ENCODE results near the gene CR1. TPM values are rescaled to one million over a fixed set of nuclear protein-coding genes. Genes with fewer than 3 reads are reported as not detected.

Gene CR1
- polyA plus RNA-seq, 3 donors: 11.3 to 30.8 (median 26.5) TPM

GRCh38 chr1:207502726-207503125 is 6.8 kb downstream of the CR1 start:
- H3K36me3 ChIP-seq (replicated peaks in 1 of 2; ENCODE audit: control insufficient read depth in 1 of 2, insufficient read depth in 2 of 2, low read length in 2 of 2): peaks cover 9 to 29% of the 10 kb centered on the region in 2 donors
- no peak overlapping the region for H3K27ac Mint-ChIP-seq
- H2AFZ ChIP-seq (ENCODE audit: insufficient read depth, low read depth, low read length, poor library complexity, severe bottlenecking): no peak overlapping the region
- H4K20me1 ChIP-seq (ENCODE audit: insufficient read depth, low read length): peaks cover 38% of the 10 kb centered on the region
- no peak overlapping the region for H3K4me3 Mint-ChIP-seq
- peaks cover 4% of the 10 kb centered on the region for H3K79me2 ChIP-seq (ENCODE audit: insufficient read depth, low read length)
- H3K27ac ChIP-seq (ENCODE audit: low read depth in 1 of 2, low read length in 2 of 2): no peak overlapping the region
- H3K27me3 ChIP-seq (ENCODE audit: control insufficient read depth in 2 of 2, insufficient read depth in 2 of 2, low read length in 2 of 2): no peaks in the 10 kb centered on the region
- peaks cover 2 to 5% (median 3%) of the 10 kb centered on the region in 3 donors for H3K27me3 Mint-ChIP-seq (ENCODE audit: low read depth in 3 of 3)
- DNase-seq: no peak
- TF ChIP-seq CTCF (IDR thresholded peaks at IDR 0.05): no peak
- H3K9ac ChIP-seq (ENCODE audit: insufficient read depth, low read length, poor library complexity, severe bottlenecking): no peak overlapping the region
- 97% methylated on average over 3 of the region's 7 CpGs for WGBS (ENCODE audit: insufficient coverage)
- no peak overlapping the region for H3K4me3 ChIP-seq (replicated peaks in 1 of 3; ENCODE audit: low read depth in 2 of 3, low read length in 3 of 3)
- intact Hi-C loops (cut with micrococcal nuclease): no loop called here
- peaks cover 12 to 17% of the 10 kb centered on the region in 2 donors for H3K4me1 ChIP-seq (ENCODE audit: control insufficient read depth in 1 of 2, insufficient read depth in 2 of 2, low read length in 2 of 2)
- H3K9me3 Mint-ChIP-seq: no peaks in the 10 kb centered on the region
- no peaks in the 10 kb centered on the region for H3K9me3 ChIP-seq (replicated peaks in 1 of 2; ENCODE audit: control insufficient read depth in 1 of 2, insufficient read depth in 1 of 2, low read length in 2 of 2)
- peaks cover 36 to 38% of the 10 kb centered on the region in 2 donors for H3K36me3 Mint-ChIP-seq
- H3K4me1 Mint-ChIP-seq: peaks cover 17% of the 10 kb centered on the region
- no peak overlapping the region for H3K4me2 ChIP-seq (replicated peaks; ENCODE audit: extremely low read depth, low read length, poor library complexity, severe bottlenecking)

DNA sequence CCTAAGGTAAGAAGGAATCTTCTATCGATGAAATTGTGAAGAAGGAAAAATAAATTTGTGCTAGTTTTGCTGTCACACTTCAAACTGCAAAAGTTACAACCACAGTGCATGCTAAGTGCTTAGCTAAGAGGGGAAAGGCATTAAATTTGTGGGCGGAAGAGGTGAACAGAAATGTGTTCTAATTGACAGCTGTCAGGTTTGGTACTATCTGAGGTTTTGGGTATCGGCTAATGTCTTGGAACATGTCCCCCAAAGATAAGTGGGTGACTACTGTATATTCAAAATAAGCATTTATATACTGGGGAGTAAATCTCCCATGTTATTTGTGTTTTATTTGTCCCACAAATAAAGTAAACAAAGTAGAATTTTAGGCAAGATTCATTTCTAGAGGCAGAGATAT is 8.0 kb downstream of the CR1 start:
- peaks cover 4 to 6% of the 10 kb centered on the region in 2 donors for H3K4me1 ChIP-seq (ENCODE audit: control insufficient read depth in 1 of 2, insufficient read depth in 2 of 2, low read length in 2 of 2)
- WGBS (ENCODE audit: insufficient coverage): no CpG with 5 or more reads among the region's 3 CpGs
- no peak overlapping the region for H3K4me3 Mint-ChIP-seq
- no peak overlapping the region for H3K4me3 ChIP-seq (replicated peaks in 1 of 3; ENCODE audit: low read depth in 2 of 3, low read length in 3 of 3)
- peaks cover 2 to 5% (median 3%) of the 10 kb centered on the region in 3 donors for H3K27me3 Mint-ChIP-seq (ENCODE audit: low read depth in 3 of 3)
- H2AFZ ChIP-seq (ENCODE audit: insufficient read depth, low read depth, low read length, poor library complexity, severe bottlenecking): no peak overlapping the region
- no peaks in the 10 kb centered on the region for H3K79me2 ChIP-seq (ENCODE audit: insufficient read depth, low read length)
- no peak overlapping the region for H3K4me2 ChIP-seq (replicated peaks; ENCODE audit: extremely low read depth, low read length, poor library complexity, severe bottlenecking)
- no peaks in the 10 kb centered on the region for H3K9me3 ChIP-seq (replicated peaks in 1 of 2; ENCODE audit: control insufficient read depth in 1 of 2, insufficient read depth in 1 of 2, low read length in 2 of 2)
- H3K4me1 Mint-ChIP-seq: peaks cover 10% of the 10 kb centered on the region
- H3K27ac ChIP-seq (ENCODE audit: low read depth in 1 of 2, low read length in 2 of 2): no peak overlapping the region
- TF ChIP-seq CTCF (IDR thresholded peaks at IDR 0.05): no peak
- DNase-seq: no peak
- H3K9me3 Mint-ChIP-seq: no peaks in the 10 kb centered on the region
- H3K36me3 ChIP-seq (replicated peaks in 1 of 2; ENCODE audit: control insufficient read depth in 1 of 2, insufficient read depth in 2 of 2, low read length in 2 of 2): peaks cover 10 to 41% of the 10 kb centered on the region in 2 donors
- peaks cover 38% of the 10 kb centered on the region for H4K20me1 ChIP-seq (ENCODE audit: insufficient read depth, low read length)
- H3K9ac ChIP-seq (ENCODE audit: insufficient read depth, low read length, poor library complexity, severe bottlenecking): no peak overlapping the region
- H3K27ac Mint-ChIP-seq: no peak overlapping the region
- no peaks in the 10 kb centered on the region for H3K27me3 ChIP-seq (ENCODE audit: control insufficient read depth in 2 of 2, insufficient read depth in 2 of 2, low read length in 2 of 2)
- H3K36me3 Mint-ChIP-seq: peaks cover 46 to 50% of the 10 kb centered on the region in 2 donors
- intact Hi-C loops (cut with micrococcal nuclease): no loop called here

Data from CD14-positive monocyte (primary cell).